GM11168 (cell line): ENCODE measurements around the gene PEX16.
"Not testable (repeated sequence)": the region's sequence is repeated elsewhere in the genome, so short reads cannot be mapped to it uniquely, and the experiment has no call there.

ENCODE experiments used
- in situ Hi-C: fragments of 300-500 bp; cut with MboI; formaldehyde crosslinking; loops from one replicate; pipeline ENCODE4 v1.12.0; 2022; ENCODE audit warnings: low sequenced_read_pairs; ENCODE audit not compliant: unreplicated experiment

The PEX16 gene

GRCh38 chr11:45919806-45920530 is 2.3 kb upstream of the PEX16 start:
- in situ Hi-C loops = no loop called here

- in situ Hi-C loops = no loop called here
Observed at GRCh38 chr11:45918962-45919675, 1.4 kb upstream of the PEX16 start.

GRCh38 chr11:45918331-45918941 is 759 bp upstream of the PEX16 start:
- in situ Hi-C loops = no loop called here

- in situ Hi-C loops = no loop called here
Observed at GRCh38 chr11:45917286-45917622, 423 bp downstream of the PEX16 start.

GRCh38 chr11:45915446-45915845 is 2.2 kb downstream of the PEX16 start:
- in situ Hi-C loops = no loop called here

- in situ Hi-C loops = no loop called here
Observed at GRCh38 chr11:45913942-45914635, 3.6 kb downstream of the PEX16 start.

GRCh38 chr11:45913514-45913913 is 4.2 kb downstream of the PEX16 start:
- in situ Hi-C loops = no loop called here

- in situ Hi-C loops = no loop called here
Observed at GRCh38 chr11:45910623-45911022, 7.1 kb downstream of the PEX16 start.

- in situ Hi-C loops = no loop called here
Observed at GRCh38 chr11:45909594-45910475, 7.8 kb downstream of the PEX16 start.

- in situ Hi-C loops = no loop called here
Observed at GRCh38 chr11:45907911-45908370, 9.7 kb downstream of the PEX16 start.

GRCh38 chr11:45906965-45907611 is 10.6 kb downstream of the PEX16 start, which contains the start of gene FREY1:
FREY1 (minus strand) TSS chr11:45907271; CDS start chr11:45907245, 26 bp downstream.
- in situ Hi-C loops = no loop called here

- in situ Hi-C loops = no loop called here
Observed at GRCh38 chr11:45906096-45906682, 11.5 kb downstream of the PEX16 start.

- in situ Hi-C loops = not testable (repeated sequence)
Observed at GRCh38 chr11:45905576-45905975, 12.1 kb downstream of the PEX16 start.

GRCh38 chr11:45905095-45905494 is 12.6 kb downstream of the PEX16 start:
- in situ Hi-C loops = no loop called here

GRCh38 chr11:45904309-45904915 is 13.3 kb downstream of the PEX16 start:
- in situ Hi-C loops = no loop called here

- in situ Hi-C loops = no loop called here
Observed at GRCh38 chr11:45902452-45903380, 15.0 kb downstream of the PEX16 start.

- in situ Hi-C loops = no loop called here
Observed at GRCh38 chr11:45901626-45902025, 16.1 kb downstream of the PEX16 start.
